ENCODE results near the gene RTN4RL2. TPM values are rescaled to one million over a fixed set of nuclear protein-coding genes. Genes with fewer than 3 reads are reported as not detected.
"Not testable (repeated sequence)": the region's sequence is repeated elsewhere in the genome, so short reads cannot be mapped to it uniquely, and the experiment has no call there.

RTN4RL2 gene
- total RNA-seq, 2 experiments from 2014 or later: 0.23 to 0.36 TPM

DNA sequence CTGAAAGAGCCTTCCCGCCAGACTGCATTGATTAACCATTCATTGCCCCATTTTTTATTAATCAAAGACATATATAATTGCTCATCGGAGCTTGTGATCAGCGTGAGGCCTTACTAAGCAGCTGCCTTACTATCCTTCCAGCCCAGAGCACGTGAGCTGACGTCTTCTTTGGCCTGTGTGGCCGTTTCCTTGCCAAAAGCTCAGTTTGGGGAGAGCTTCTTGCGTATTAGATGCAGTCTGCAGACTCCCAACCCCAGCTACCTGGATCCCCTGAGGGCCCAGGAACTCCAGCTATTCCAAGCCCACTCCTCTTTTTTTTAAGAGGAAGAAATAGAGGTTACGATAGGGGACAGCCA is 32.6 kb upstream of the RTN4RL2 start:
- POLR2A ChIA-PET: interaction anchor here (0.7 kb wide), 1 partner anchor 274 kb away, joined by 5 read pairs; no protein-coding TSS in a partner anchor
- CTCF ChIA-PET: interaction anchor here (0.7 to 6.4 kb wide), 4 partner anchors 30 to 140 kb away, joined by 3 to 45 read pairs (median 4); partner anchors contain the start of gene UBE2L6

DNA sequence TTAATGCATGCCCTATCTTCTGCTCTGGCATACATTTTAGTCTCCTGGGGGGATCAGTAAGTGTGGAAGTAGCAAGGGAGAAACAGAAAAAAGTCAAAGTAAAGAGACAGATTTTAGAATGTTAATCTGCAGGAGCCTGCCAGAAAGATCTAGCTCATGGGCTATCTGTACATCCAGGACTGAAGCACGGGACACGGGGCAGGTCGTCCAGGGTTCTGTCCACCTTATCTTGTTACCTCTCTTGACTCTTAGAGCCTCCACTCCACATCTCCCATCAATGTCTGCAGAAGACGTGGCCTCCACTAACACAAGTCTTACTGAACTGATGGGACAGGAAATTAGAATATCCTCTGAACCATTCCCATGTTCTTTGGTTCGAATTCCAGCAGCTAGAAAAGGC is 31.7 kb upstream of the RTN4RL2 start:
- CTCF ChIA-PET: interaction anchor here (6.4 kb wide), 1 partner anchor 29 kb away, joined by 45 read pairs; no protein-coding TSS in a partner anchor

DNA sequence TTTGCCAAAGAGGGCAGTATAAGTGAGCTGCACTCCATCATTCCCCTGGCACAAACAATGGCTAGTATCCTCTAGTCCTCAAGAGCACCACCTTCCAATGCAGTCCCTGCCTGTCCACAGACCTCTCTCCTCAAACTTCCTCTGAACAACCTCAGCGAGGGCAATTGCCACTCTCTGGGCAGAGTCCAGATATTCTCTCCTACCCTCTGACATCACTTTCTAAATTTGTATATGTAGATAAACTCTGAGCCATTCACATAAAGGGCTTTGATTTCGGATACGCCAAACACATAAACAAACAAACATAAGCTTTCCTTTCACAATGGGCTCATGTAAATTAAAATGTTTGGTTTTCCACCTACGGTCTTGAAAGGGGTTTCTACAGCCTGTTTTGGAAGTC is 30.4 kb upstream of the RTN4RL2 start:
- POLR2A ChIA-PET: interaction anchor here (1.2 kb wide), 1 partner anchor 27 kb away, joined by 3 read pairs; no protein-coding TSS in a partner anchor

More for the DNA sequence above, 31.7 kb upstream of the RTN4RL2 start:
- POLR2A ChIA-PET: no interaction called here

DNA sequence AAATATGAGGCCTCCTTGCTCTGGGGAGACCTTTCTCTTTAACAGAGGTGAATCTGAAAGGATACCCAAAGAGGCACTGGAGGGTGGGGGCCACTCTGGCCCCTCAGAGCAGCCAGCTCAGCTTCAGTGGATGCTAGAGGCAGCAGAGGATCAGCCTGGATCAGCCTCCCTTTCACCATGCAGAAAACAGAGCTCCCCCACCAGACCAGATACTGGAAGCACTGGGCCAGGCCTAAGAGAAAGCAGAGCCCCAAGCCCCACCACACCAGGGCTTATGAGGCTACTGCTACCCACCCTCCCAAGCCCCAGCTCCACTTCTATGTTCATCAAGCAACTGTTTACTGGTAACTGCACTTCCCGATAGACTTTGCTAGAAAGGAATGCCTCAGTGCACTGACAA is 29.4 kb upstream of the RTN4RL2 start:
- ChIA-PET CTCF (interaction anchor here (6.4 kb wide), 1 partner anchor 26 kb away, joined by 45 read pairs; no protein-coding TSS in a partner anchor), POLR2A (interaction anchor here (1.2 kb wide), 1 partner anchor 28 kb away, joined by 3 read pairs; no protein-coding TSS in a partner anchor)

More for the DNA sequence above, 30.4 kb upstream of the RTN4RL2 start:
- CTCF ChIA-PET: interaction anchor here (6.4 kb wide), 1 partner anchor 27 kb away, joined by 45 read pairs; no protein-coding TSS in a partner anchor

DNA sequence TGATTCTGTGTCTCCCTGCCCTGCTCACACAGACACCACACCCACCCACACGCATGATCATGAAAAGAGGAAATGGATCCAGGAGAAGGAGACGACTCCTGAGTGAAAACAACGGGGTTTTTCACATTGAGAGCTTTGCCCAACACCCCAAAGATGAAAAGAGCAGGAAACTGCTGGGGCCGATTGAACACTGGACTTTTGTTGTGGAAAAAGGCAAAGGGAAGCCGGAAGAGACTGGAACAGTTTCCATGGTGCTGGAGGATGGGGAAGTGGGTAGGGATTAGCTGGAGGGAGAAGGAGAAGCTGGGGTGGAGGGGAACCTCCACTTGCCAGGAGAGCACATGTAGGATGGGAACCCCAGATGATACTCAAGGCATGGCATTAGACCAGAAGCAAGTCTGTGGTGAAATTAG is 28.2 kb upstream of the RTN4RL2 start:
- CTCF ChIA-PET: interaction anchor here (1.0 kb wide), 1 partner anchor 26 kb away, joined by 4 read pairs; no protein-coding TSS in a partner anchor
- POLR2A ChIA-PET: interaction anchor here (0.6 to 1.6 kb wide), 2 partner anchors 7 to 13 kb away, joined by 3 read pairs; no protein-coding TSS in a partner anchor

DNA sequence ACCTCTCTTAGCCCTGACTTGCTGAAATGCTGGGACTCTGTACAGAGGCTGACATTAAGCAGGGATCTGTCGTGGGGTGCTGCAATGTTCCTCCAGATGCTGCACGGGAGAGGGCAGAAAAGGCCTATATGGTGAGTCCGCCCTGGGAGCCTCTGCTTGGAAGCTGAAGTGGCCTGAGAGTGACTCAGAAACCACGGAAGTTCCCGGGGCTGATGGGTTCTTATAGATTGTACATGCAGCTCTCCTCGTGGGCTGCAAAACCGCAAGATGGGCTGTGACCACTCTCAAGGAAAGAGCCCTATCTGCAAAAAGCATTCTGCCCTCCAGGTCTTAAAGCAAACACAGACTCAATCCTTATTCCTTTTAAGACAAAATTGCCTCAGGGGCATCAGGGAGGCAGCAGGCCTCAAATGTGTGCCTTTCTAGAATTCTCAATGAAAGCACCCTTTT is 27.6 kb upstream of the RTN4RL2 start:
- ChIA-PET POLR2A (interaction anchor here (0.6 to 1.6 kb wide), 2 partner anchors 8 to 14 kb away, joined by 3 read pairs; no protein-coding TSS in a partner anchor), CTCF (interaction anchor here (1.0 kb wide), 1 partner anchor 26 kb away, joined by 4 read pairs; no protein-coding TSS in a partner anchor)

DNA sequence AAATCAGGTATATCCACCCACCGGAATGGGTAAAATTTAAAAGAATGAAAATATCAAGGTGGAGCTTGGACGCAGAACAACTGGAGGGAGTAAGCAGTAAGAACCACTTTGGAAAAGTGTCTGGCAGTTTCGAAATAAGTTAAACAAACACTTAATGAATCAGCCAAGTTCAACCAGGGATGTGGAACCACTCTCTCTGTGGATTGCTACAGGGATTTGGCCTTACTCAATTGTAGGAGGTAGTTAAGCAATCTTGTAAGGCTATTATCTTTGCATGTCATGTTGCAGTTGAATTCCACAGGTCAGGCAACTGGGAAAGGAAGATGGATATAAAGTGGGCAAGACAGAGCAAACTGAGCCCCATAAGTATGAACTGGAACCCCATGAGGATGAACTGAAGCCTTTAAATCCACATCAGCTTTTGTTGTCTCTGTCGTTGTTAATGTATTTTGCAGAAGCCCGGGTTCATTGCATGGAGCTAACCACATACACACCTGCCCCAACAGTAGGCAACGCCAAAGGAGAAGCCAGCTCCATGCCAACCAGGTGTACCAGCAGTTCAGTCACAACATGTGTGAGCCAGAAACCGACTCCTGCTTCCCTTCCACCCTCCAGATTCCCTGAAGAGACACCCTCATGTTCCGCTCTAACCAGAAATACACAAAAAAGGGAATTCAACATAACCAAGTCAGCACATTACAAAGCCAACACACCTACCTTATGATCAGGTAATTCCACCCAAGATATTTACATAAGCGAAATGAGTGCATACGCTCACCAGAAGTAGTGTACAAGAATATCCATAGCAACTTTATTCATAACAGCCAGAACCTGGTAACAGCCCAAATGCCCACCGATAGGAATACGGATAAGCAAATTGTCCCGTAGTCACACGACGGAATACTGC is 25.4 kb upstream of the RTN4RL2 start:
- CTCF ChIA-PET: interaction anchor here (1.1 to 1.3 kb wide), 2 partner anchors 23 to 29 kb away, joined by 3 to 9 read pairs; no protein-coding TSS in a partner anchor
- POLR2A ChIA-PET: no interaction called here

DNA sequence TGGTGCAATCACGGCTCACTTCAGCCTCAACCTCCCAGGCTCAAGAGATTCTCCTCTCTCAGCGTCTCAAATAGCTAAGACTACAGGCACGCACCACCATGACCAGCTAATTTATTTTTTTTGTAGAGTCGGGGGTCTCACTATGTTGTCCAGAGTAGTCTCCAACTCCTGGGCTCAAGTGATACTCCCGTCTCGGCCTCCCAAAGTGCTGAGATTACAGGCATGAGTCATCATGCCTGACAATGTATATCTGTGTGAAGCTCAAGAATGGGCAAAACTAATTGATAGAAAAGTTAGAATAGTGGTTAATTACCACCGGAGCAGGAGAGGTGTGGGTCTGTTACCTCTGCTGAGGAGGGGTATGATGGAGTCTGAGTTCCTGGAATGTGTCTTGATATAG is 24.3 kb upstream of the RTN4RL2 start:
- ChIA-PET POLR2A (interaction anchor here (0.6 kb wide), 1 partner anchor 38 kb away, joined by 4 read pairs; no protein-coding TSS in a partner anchor), CTCF (interaction anchor here (1.0 to 1.2 kb wide), 3 partner anchors 10 to 88 kb away, joined by 3 to 4 read pairs (median 4); no protein-coding TSS in a partner anchor)

DNA sequence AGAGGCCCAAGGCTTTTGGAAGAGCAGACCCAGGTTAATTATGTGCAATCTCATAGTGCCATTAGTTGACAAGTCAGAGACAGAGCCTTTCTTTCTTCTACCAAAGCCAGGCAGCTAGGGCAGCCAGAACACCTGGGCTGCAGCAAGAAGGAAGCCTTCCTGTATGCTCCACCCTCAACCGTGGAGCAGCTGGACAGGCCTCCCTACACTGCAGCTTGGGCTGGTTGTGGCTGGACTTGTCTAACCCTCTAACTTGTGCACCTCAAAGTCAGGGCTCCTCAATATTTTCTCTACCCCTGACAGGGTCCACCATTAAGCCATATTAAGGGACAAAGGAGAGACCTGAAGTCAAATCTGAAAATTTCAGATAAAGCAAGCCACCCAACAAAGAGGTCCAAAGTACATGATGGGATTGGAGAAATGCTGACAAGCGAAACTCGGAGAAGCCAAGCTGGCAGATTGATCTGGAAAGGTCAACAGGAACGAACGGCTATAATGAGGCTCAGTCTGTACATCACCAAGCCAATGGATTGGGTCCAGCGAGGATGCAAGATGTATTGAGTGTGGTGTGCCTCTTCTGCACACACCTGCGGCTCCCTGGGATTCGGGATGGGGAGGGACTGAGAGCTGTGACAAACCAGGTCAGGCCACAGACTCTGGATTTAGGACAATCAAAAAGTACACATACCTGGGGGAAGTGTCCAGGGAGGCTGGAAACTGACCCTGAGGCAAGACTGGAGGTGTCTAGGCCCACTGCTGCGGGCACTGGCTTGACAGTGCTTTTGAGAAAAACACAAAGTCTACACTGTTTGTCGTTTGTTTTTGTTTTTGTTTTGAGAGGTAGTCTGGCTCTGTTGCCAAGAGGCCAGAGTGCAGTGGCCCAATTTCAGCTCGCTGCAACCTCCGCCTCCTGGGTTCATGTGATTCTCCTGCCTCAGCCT is 21.7 kb upstream of the RTN4RL2 start:
- CTCF ChIA-PET: interaction anchor here (0.7 kb wide), 1 partner anchor 20 kb away, joined by 3 read pairs; no protein-coding TSS in a partner anchor
- POLR2A ChIA-PET: no interaction called here

DNA sequence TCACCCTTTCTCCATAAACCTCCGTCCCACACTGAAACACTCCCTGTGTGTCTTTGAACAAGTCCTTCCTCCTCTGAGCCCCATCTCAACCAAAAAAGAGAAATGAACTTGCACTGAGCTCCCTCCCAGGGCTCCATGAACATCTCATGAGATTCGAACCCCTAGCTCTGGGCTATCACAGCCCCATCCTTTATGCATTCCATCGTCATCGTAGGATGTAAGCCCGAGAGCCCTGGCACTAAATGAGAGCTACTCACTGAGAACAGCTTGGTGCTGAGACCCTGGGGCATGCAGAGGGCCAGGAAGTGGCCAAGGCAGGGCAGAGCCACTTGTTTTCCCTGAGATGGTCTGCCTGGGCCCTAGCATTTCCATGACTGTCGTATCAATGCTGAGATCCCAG is 20.5 kb upstream of the RTN4RL2 start:
- ChIA-PET POLR2A (no interaction called here), CTCF (interaction anchor here (1.5 kb wide), 1 partner anchor 18 kb away, joined by 8 read pairs; no protein-coding TSS in a partner anchor)

DNA sequence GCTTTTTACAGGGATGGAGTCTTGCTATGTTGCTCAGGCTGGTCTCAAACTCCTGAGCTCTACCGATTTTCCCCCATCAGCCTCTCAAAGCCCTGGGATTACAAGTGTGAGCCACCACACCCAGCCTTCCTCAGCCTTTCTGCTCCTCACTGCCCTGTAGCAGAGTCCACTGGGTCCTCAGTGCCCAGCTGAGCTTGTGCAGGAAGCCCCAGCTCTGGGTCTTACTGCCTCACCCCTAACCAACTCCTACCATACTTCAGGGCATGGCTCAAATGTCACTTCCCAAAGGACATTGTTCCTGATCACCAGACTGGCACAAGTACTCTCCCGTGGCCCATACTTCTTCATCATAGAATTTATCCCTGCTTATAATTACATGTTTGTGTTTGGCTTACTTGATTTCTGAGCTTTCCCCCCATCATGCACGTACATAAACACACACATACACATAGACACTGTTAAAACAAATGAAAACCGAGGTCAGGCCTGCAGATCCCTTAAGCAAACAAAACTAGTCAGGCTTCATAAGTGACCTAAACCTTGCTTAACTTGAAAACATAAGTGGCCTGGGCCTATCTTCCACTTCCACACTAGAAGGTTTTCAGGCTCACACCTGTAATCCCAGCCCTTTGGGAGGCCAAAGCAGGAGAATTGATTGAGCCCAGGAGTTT is 19.4 kb upstream of the RTN4RL2 start:
- CTCF ChIA-PET: interaction anchor here (1.2 to 1.5 kb wide), 2 partner anchors 17 kb away, joined by 5 to 8 read pairs; no protein-coding TSS in a partner anchor
- POLR2A ChIA-PET: no interaction called here

DNA sequence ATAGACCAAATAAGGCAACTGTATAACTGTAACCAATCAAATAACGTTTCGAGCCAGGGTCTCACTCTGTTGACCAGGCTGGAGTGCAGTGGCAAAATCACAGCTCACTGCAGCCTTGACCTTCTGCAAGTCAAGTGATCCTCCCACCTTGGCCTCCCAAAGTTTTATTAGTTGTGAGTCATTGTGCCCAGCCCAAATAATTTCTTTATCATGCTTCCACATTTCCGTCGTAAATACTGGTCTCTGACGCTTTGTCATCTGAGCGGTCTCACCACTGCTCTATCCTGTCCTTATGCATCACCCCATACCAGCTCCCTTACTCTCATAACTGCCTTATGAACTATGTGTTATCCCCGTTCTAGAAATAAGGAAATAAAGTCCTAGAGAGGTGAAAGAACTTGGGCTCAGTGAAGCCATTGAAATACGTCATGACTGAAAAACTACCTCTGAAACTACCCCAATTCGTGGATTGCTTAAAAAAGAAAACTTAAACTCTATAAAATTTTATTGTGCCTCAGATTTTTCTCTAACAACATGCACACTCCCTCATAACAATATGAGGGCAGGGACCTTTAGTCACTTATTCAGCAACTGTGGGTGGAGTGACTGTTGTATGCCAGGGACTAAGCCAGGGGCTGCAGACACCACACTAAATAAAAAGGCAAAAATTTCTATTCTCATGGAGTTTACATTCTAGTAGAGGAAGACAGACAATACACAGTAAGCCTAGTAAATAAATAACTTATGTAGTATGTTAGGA is 15.8 kb upstream of the RTN4RL2 start:
- ChIA-PET POLR2A (no interaction called here), CTCF (interaction anchor here (0.8 to 1.7 kb wide), 3 partner anchors 9 to 36 kb away, joined by 3 to 4 read pairs (median 3); no protein-coding TSS in a partner anchor)

DNA sequence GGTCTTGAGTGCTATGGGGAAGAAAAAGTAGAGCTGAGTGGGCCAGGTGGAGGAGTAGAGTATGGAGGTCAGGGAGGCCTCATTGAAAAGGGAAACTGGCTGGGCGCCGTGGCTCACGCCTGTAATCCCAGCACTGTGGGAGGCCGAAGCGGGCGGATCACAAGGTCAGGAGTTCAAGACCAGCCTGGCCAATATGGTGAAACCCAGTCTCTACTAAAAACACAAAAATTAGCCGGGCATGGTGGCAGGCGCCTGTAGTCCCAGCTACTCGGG is 15.3 kb upstream of the RTN4RL2 start:
- CTCF ChIA-PET: interaction anchor here (1.3 to 1.7 kb wide), 2 partner anchors 8 to 13 kb away, joined by 3 to 4 read pairs; no protein-coding TSS in a partner anchor
- POLR2A ChIA-PET: not testable (repeated sequence)

DNA sequence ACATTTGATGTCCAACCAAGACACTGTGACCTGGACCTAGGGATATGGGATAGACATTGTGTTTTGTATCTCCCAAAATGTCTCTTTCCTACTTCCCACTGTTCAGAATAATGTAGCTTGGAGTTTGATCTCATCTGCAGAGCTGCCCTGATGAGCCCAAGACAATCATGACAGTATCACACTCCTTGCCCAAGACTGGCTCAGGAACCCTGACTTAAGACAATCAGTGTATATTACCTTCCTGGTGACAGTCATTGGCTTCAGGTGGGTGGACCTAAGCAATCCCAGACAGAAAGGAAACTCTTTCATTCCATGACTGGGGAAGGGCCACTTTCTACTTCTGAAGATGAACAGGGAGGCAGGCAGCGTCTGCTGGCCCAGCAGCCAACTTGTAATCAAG is 14.3 kb upstream of the RTN4RL2 start:
- POLR2A ChIA-PET: no interaction called here

DNA sequence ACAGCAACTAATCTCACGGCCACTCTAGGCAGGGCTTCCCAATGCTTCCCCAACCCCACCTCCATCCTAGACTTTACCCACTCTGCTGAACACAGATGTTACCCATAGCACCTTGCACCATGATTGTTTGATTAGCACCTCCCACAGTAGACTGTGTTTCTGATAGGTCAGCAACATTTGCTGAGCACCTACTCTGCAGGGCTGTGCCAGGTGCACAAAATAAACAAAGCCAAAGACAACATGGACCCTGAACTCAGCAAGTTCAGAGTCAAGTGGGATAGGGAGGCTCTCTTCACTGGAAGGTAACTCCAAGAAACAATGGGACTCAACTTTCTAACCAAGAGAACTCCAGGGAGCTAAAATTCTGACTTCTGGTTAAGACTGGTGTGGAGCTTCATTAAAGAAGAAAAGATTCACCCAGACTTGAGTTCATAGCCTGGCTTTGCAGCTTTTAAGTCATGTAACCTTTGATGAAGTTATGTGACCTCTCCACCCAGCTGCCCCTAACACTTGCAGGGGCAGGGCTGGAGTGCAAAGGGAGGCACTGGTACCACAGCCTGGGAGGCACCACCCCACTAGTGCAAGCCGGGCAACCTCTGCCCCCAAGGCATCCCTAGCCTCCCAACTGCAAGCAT is 6.7 kb upstream of the RTN4RL2 start:
- CTCF ChIA-PET: interaction anchor here (1.2 kb wide), 1 partner anchor 10 kb away, joined by 3 read pairs; no protein-coding TSS in a partner anchor
- POLR2A ChIA-PET: no interaction called here

More for the DNA sequence above, 14.3 kb upstream of the RTN4RL2 start:
- CTCF ChIA-PET: interaction anchor here (1.9 kb wide), 1 partner anchor 9 kb away, joined by 3 read pairs; no protein-coding TSS in a partner anchor

DNA sequence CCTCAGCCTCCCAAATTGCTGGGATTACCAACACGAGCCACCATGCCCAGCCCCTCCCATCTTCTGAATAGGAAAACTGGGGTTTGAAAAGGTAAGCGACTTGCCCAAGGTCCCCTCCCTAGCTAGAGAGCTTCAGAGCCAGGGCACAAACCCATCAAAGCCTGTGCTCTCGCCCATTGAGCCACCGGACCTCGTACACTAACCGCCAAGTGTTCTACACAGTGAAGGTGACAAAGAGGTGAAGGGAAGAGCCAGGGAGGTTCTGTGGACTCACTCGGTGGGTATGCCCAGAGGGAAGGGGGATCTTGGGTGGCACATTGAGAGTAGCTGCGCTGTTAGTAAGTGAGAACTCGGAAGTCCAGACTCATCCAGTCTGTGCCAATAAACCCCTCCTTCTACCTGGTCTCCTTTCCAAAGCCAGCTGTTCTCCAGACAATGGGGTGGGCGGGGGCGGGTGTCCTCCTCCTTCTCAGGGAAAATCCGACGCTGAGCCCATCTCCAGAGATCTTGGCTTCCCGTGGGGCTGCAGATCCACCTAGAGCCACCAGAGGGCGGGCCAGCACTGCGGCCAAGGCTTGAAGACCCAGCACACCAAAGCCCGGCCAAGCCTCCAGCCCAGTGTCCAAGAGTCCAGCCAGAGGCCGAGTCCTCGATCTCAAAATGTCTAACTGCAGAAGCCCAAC is 3.2 kb upstream of the RTN4RL2 start:
- POLR2A ChIA-PET: interaction anchor here (0.6 kb wide), 1 partner anchor 133 kb away, joined by 4 read pairs; no protein-coding TSS in a partner anchor
- CTCF ChIA-PET: interaction anchor here (0.6 to 11.3 kb wide), 35 partner anchors 8 to 344 kb away, joined by 3 to 171 read pairs (median 5); partner anchors contain the start of genes P2RX3, SLC43A1, SLC43A3 and TIMM10

Data from activated CD8-positive, alpha-beta memory T cell treated with anti-CD3 and anti-CD28 coated beads for 36 hours (primary cell).